Ectodermal cell (in vitro differentiated cells): ENCODE results near the gene C11orf87.

Source experiments
- H3K27ac ChIP-seq: 2 replicates; pipeline ENCODE4 v1.7.0; 2013; ENCODE audit warnings: mild to moderate bottlenecking, low read depth, low read length; ENCODE audit not compliant: insufficient read depth, poor library complexity, severe bottlenecking
- H3K27me3 ChIP-seq: 2 replicates; pipeline ENCODE4 v1.7.0; 2013; ENCODE audit warnings: mild to moderate bottlenecking, low read length; ENCODE audit not compliant: insufficient read depth, control insufficient read depth, poor library complexity, severe bottlenecking
- H3K36me3 ChIP-seq: one replicate; pipeline ENCODE4 v1.7.0; 2013; ENCODE audit warnings: low read length; ENCODE audit not compliant: control insufficient read depth, insufficient read depth
- H3K4me1 ChIP-seq: one replicate; pipeline ENCODE4 v1.7.0; 2013; ENCODE audit warnings: low read length; ENCODE audit not compliant: control insufficient read depth, insufficient read depth
- H3K4me3 ChIP-seq: 2 replicates; pipeline ENCODE4 v1.7.0; 2013; ENCODE audit warnings: low read depth, low read length, control low read depth; ENCODE audit not compliant: insufficient read depth
- H3K9me3 ChIP-seq: 2 replicates; pipeline ENCODE4 v1.7.0; 2013; ENCODE audit warnings: mild to moderate bottlenecking, low read length, moderate library complexity; ENCODE audit not compliant: control insufficient read depth
- WGBS, 2 experiments: methylation state at CpG; one replicate each; pipeline ENCODE4 v1.1.7; 2013; ENCODE audit warnings: missing lambda C conversion rate in 2 of 2; 5-methylcytosine and 5-hydroxymethylcytosine counted together

The C11orf87 gene

GRCh38 chr11:109405671-109406070 lies 16.3 kb upstream of the C11orf87 start:
- Histone ChIP-seq H3K27me3 (no peaks in the 10 kb centered on the region), H3K4me3 (no peak overlapping the region), H3K9me3 (no peaks in the 10 kb centered on the region), H3K36me3 (no peaks in the 10 kb centered on the region), H3K4me1 (no peaks in the 10 kb centered on the region), H3K27ac (no peak overlapping the region)

DNA sequence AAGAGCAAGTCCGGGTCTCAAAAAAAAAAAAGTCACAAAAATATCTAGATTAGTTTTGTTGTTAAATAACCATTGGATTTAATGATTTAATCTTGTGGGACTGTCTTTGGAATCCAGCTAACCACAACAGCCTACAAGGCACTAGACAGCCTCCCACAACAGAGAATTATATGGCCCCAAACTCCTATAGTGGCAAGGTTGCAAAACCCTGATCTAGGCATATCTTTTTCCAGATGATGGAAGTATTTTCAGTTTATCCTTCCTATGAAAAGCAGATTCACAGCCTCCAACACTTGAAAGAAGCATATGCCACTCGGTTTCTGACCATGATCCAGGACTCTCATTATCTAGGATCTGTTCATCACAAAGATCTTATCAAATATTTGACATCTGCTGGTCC lies 5.4 kb upstream of the C11orf87 start:
- H3K4me1 ChIP-seq: no peaks in the 10 kb centered on the region
- no peak overlapping the region for H3K27ac ChIP-seq
- WGBS, 2 experiments: 88 to 95% methylated on average over 1 to 2 of the region's 2 CpGs
- H3K36me3 ChIP-seq: no peaks in the 10 kb centered on the region
- peaks cover 13% of the 10 kb centered on the region for H3K27me3 ChIP-seq
- no peak overlapping the region for H3K4me3 ChIP-seq
- H3K9me3 ChIP-seq: no peaks in the 10 kb centered on the region

- Histone ChIP-seq H3K4me3 (peak overlapping the region; percentile 43), H3K36me3 (no peaks in the 10 kb centered on the region), H3K27ac (no peak overlapping the region), H3K27me3 (peaks cover 48% of the 10 kb centered on the region), H3K4me1 (peaks cover 11% of the 10 kb centered on the region), H3K9me3 (no peaks in the 10 kb centered on the region)
- WGBS, 2 experiments: 1% methylated on average over 43 of the region's 43 CpGs
Measured at GRCh38 chr11:109422870-109423465, 978 bp downstream of the C11orf87 start.

DNA sequence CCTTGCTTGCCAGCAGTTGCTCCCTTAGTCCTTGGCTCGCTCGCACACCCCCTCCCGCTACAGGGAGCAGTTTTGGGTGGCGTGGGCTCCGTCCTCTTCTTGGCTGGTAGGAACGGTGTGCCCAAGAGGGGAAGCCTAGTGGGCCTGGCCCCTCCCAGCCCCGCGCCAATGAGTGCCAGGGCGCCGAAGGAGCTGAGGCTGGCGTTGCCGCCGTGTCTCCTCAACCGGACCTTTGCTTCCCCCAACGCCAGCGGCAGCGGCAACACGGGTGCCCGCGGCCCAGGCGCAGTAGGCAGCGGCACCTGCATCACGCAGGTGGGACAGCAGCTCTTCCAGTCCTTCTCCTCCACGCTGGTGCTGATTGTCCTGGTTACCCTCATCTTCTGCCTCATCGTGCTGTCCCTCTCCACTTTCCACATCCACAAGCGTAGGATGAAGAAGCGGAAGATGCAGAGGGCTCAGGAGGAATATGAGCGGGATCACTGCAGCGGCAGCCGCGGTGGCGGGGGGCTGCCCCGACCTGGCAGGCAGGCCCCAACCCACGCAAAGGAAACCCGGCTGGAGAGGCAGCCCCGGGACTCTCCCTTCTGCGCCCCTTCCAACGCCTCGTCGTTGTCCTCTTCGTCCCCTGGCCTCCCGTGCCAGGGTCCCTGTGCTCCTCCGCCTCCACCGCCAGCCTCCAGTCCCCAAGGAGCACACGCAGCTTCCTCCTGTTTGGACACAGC lies 1.6 kb downstream of the C11orf87 start:
- no peak overlapping the region for H3K27ac ChIP-seq
- peaks cover 48% of the 10 kb centered on the region for H3K27me3 ChIP-seq
- H3K9me3 ChIP-seq: no peaks in the 10 kb centered on the region
- peak overlapping the region; percentile 43 for H3K4me3 ChIP-seq
- 14 to 15% methylated on average over 45 of the region's 45 CpGs for WGBS, 2 experiments
- no peaks in the 10 kb centered on the region for H3K36me3 ChIP-seq
- peaks cover 11% of the 10 kb centered on the region for H3K4me1 ChIP-seq

GRCh38 chr11:109424901-109425300 lies 2.9 kb downstream of the C11orf87 start:
- Histone ChIP-seq H3K27ac (no peak overlapping the region), H3K4me1 (peaks cover 11% of the 10 kb centered on the region), H3K4me3 (no peak overlapping the region), H3K27me3 (peaks cover 48% of the 10 kb centered on the region), H3K36me3 (no peaks in the 10 kb centered on the region), H3K9me3 (no peaks in the 10 kb centered on the region)
- WGBS, 2 experiments: 9 to 16% methylated on average over 8 of the region's 10 CpGs

DNA sequence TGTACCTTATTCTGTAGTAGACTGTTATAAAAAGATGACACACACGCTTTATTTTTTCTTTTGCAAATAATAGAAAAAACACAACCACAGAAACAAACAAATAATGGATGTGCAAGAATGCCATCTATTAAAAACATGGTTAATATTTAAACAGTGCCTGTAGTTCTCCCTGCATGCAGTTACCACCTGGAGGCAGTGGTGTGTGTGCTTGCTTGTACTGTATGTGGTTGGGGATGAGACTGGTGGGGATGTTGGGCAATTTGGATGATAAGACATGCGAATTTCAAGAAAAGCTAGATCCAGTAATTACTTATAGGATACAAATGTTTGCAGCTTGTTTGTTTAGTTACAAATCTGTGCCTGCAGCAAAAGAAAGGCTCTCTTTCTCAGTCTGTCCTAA lies 3.6 kb downstream of the C11orf87 start:
- no peak overlapping the region for H3K4me3 ChIP-seq
- WGBS, 2 experiments: 82 to 86% methylated on average over 1 of the region's 2 CpGs
- H3K9me3 ChIP-seq: no peaks in the 10 kb centered on the region
- no peaks in the 10 kb centered on the region for H3K36me3 ChIP-seq
- no peak overlapping the region for H3K27ac ChIP-seq
- peaks cover 11% of the 10 kb centered on the region for H3K4me1 ChIP-seq
- peaks cover 46% of the 10 kb centered on the region for H3K27me3 ChIP-seq

GRCh38 chr11:109426442-109427240 lies 4.7 kb downstream of the C11orf87 start:
- H3K4me3 ChIP-seq: no peak overlapping the region
- WGBS, 2 experiments: 80 to 83% methylated on average over 1 to 2 of the region's 4 CpGs
- H3K36me3 ChIP-seq: no peaks in the 10 kb centered on the region
- peaks cover 11% of the 10 kb centered on the region for H3K4me1 ChIP-seq
- no peak overlapping the region for H3K27ac ChIP-seq
- no peaks in the 10 kb centered on the region for H3K9me3 ChIP-seq
- peaks cover 35% of the 10 kb centered on the region for H3K27me3 ChIP-seq

GRCh38 chr11:109432105-109432504 lies 10.1 kb downstream of the C11orf87 start:
- H3K9me3 ChIP-seq: no peaks in the 10 kb centered on the region
- no peak overlapping the region for H3K4me3 ChIP-seq
- no peaks in the 10 kb centered on the region for H3K4me1 ChIP-seq
- H3K27ac ChIP-seq: no peak overlapping the region
- no peaks in the 10 kb centered on the region for H3K36me3 ChIP-seq
- H3K27me3 ChIP-seq: no peaks in the 10 kb centered on the region
- WGBS, 2 experiments: 96 to 100% methylated on average over 2 to 3 of the region's 3 CpGs

DNA sequence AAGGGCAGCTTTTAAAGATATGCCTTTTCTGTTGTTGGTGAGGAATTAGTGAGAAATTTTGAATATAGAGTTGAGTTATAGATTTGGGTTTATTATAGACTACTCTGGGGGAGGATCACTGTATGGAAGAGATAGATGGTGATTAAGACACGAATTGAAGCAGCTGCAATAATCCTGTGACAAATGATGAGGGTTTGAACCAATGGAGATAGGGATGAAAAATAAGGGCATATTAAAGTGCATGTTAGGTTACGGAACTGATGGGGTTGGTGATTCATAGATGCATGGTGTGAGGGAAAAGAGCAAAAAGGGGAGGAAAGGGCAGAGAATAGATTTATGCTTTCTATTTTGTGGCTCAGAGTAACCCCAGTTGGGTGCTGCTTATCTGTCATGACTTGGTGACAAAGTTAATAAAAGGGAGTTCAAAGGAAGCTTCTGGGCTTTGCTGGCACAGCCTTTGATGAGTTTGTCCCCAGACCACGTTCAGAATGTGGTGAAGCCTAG lies 11.8 kb downstream of the C11orf87 start:
- H3K9me3 ChIP-seq: no peaks in the 10 kb centered on the region
- H3K27ac ChIP-seq: no peak overlapping the region
- no peak overlapping the region for H3K4me3 ChIP-seq
- no peaks in the 10 kb centered on the region for H3K36me3 ChIP-seq
- no peaks in the 10 kb centered on the region for H3K4me1 ChIP-seq
- WGBS, 2 experiments: 82 to 86% methylated on average over 3 of the region's 3 CpGs
- no peaks in the 10 kb centered on the region for H3K27me3 ChIP-seq

DNA sequence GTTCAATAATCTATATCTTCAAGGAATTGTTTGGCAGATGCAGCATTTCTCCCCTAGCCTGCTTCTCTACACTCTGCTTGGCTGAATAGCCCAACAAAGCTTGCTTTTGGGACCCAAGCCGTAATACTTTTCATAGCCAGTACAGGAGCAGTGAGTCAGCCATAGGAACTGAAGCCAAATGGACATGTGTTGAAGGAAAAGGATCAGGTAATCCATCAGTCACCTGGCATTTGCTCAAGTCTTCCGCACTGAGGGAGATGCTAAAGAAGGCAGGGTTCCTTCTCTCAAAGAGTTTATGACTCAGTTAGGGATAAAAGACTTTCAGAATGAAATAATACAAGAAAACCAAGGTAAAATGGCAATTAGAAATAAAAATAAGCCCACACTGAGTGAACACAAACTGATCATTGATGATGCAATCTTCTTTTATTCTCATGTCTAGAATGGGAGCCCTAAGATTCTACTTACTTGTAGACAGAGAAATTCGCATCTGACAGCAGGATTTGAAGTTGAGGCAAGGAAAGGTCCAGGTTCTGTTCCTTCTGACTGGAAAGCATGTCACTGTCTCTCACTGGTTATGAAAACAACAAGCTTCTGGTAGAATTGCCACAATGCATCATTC lies 13.2 kb downstream of the C11orf87 start:
- no peaks in the 10 kb centered on the region for H3K9me3 ChIP-seq
- 92 to 95% methylated on average over 3 of the region's 3 CpGs for whole genome bisulfite sequencing, 2 experiments
- no peak overlapping the region for H3K27ac ChIP-seq
- no peaks in the 10 kb centered on the region for H3K27me3 ChIP-seq
- no peak overlapping the region for H3K4me3 ChIP-seq
- H3K36me3 ChIP-seq: no peaks in the 10 kb centered on the region
- no peaks in the 10 kb centered on the region for H3K4me1 ChIP-seq
